ENCODE measurements around the gene MSRB2. TPM values are rescaled to one million over a fixed set of nuclear protein-coding genes. Genes with fewer than 3 reads are reported as not detected.
A peak's percentile ranks its signal among the peaks of the same experiment; 100 is the strongest.

Gene MSRB2
- total and polyA plus RNA-seq, 2 experiments from 2014 or later = 26.4 to 90.2 TPM

GRCh38 chr10:23055424-23056185 lies 39.8 kb upstream of the MSRB2 start:
- Histone ChIP-seq H3K4me3 (no peak overlapping the region), H3K4me2 (peak overlapping the region; percentile 46), H3K27ac (peak overlapping the region; percentile 52), H3K27me3 (no peaks in the 10 kb centered on the region), H2AFZ (no peak overlapping the region), H4K20me1 (ENCODE audit: insufficient read depth, poor library complexity, severe bottlenecking) (no peaks in the 10 kb centered on the region), H3K4me1 (ENCODE audit: insufficient read depth) (peaks cover 7% of the 10 kb centered on the region), H3K9me2 (replicated peaks; ENCODE audit: insufficient read depth) (no peaks in the 10 kb centered on the region), H3K79me2 (no peaks in the 10 kb centered on the region), H3K36me3 (replicated peaks; ENCODE audit: insufficient read depth, low read depth) (no peaks in the 10 kb centered on the region), H3K9me3 (ENCODE audit: low read depth) (no peaks in the 10 kb centered on the region)
- 37% methylated on average over 7 of the region's 7 CpGs for WGBS (ENCODE audit: low lambda C conversion rate, missing lambda C conversion rate)
- TF ChIP-seq EZH2phosphoT487 (IDR thresholded peaks at IDR 0.05; ENCODE audit: low read depth, severe bottlenecking, unreplicated experiment) = no peak
- no peak for TF ChIP-seq CTCF (IDR thresholded peaks at IDR 0.05; ENCODE audit: poor library complexity)
- TF ChIP-seq EZH2 (IDR thresholded peaks at IDR 0.05; ENCODE audit: borderline replicate concordance) = no peak
- DNase-seq (ENCODE audit: low spot score) = no peak

GRCh38 chr10:23056186-23056579 lies 39.2 kb upstream of the MSRB2 start:
- no peaks in the 10 kb centered on the region for H3K79me2 ChIP-seq
- DNase-seq (ENCODE audit: low spot score) = no peak
- no peaks in the 10 kb centered on the region for H3K36me3 ChIP-seq (replicated peaks; ENCODE audit: insufficient read depth, low read depth)
- H3K27ac ChIP-seq = peak overlapping the region; percentile 52
- peaks cover 7% of the 10 kb centered on the region for H3K4me1 ChIP-seq (ENCODE audit: insufficient read depth)
- H3K4me3 ChIP-seq = no peak overlapping the region
- no peak overlapping the region for H2AFZ ChIP-seq
- WGBS (ENCODE audit: low lambda C conversion rate, missing lambda C conversion rate) = 43% methylated on average over 3 of the region's 3 CpGs
- H3K4me2 ChIP-seq = peak overlapping the region; percentile 46
- H4K20me1 ChIP-seq (ENCODE audit: insufficient read depth, poor library complexity, severe bottlenecking) = no peaks in the 10 kb centered on the region
- no peak for TF ChIP-seq CTCF (IDR thresholded peaks at IDR 0.05; ENCODE audit: poor library complexity)
- no peak for TF ChIP-seq EZH2phosphoT487 (IDR thresholded peaks at IDR 0.05; ENCODE audit: low read depth, severe bottlenecking, unreplicated experiment)
- no peak for TF ChIP-seq EZH2 (IDR thresholded peaks at IDR 0.05; ENCODE audit: borderline replicate concordance)
- no peaks in the 10 kb centered on the region for H3K9me2 ChIP-seq (replicated peaks; ENCODE audit: insufficient read depth)
- no peaks in the 10 kb centered on the region for H3K9me3 ChIP-seq (ENCODE audit: low read depth)
- H3K27me3 ChIP-seq = no peaks in the 10 kb centered on the region

GRCh38 chr10:23058366-23058765 lies 37.0 kb upstream of the MSRB2 start:
- no peaks in the 10 kb centered on the region for H3K36me3 ChIP-seq (replicated peaks; ENCODE audit: insufficient read depth, low read depth)
- TF ChIP-seq EZH2 (IDR thresholded peaks at IDR 0.05; ENCODE audit: borderline replicate concordance) (no peak), CTCF (IDR thresholded peaks at IDR 0.05; ENCODE audit: poor library complexity) (no peak), EZH2phosphoT487 (IDR thresholded peaks at IDR 0.05; ENCODE audit: low read depth, severe bottlenecking, unreplicated experiment) (no peak)
- no peaks in the 10 kb centered on the region for H3K9me2 ChIP-seq (replicated peaks; ENCODE audit: insufficient read depth)
- no peaks in the 10 kb centered on the region for H3K9me3 ChIP-seq (ENCODE audit: low read depth)
- DNase-seq (ENCODE audit: low spot score) = no peak
- no peak overlapping the region for H3K4me2 ChIP-seq
- 49% methylated on average over 3 of the region's 3 CpGs for WGBS (ENCODE audit: low lambda C conversion rate, missing lambda C conversion rate)
- H3K27me3 ChIP-seq = no peaks in the 10 kb centered on the region
- H3K27ac ChIP-seq = no peak overlapping the region
- no peaks in the 10 kb centered on the region for H3K79me2 ChIP-seq
- H3K4me3 ChIP-seq = no peak overlapping the region
- H3K4me1 ChIP-seq (ENCODE audit: insufficient read depth) = peaks cover 7% of the 10 kb centered on the region
- H4K20me1 ChIP-seq (ENCODE audit: insufficient read depth, poor library complexity, severe bottlenecking) = no peaks in the 10 kb centered on the region
- H2AFZ ChIP-seq = no peak overlapping the region

Data from hepatocyte (in vitro differentiated cells).